Measurements from ENCODE around the gene TMEM198. TPM values are rescaled to one million over a fixed set of nuclear protein-coding genes. Genes with fewer than 3 reads are reported as not detected.

Gene TMEM198
- total and polyA plus RNA-seq, 2 of the 4 experiments (the other 2 are of a cell fraction), result 0.18 to 2.2 TPM

- Histone ChIP-seq H3K4ac (ENCODE audit: low read depth, low read length) (no peak overlapping the region), H3K23ac (ENCODE audit: low read depth, low read length) (no peak overlapping the region), H4K5ac (ENCODE audit: low read depth, low read length) (no peak overlapping the region), H2BK20ac (ENCODE audit: low read depth, low read length) (no peak overlapping the region), H3K4me1 (ENCODE audit: control insufficient read depth, insufficient read depth, low read length) (peaks cover 10% of the 10 kb centered on the region), H3K4me3 (ENCODE audit: insufficient read depth, low read depth, low read length) (no peak overlapping the region), H4K20me1 (ENCODE audit: insufficient read depth, low read length) (peaks cover 8% of the 10 kb centered on the region; the same call in 1 of the 2 replicates), H2BK15ac (ENCODE audit: low read depth, low read length) (no peak overlapping the region), H4K8ac (ENCODE audit: low read depth in 2 of 2, low read length in 2 of 2) (no peak overlapping the region), H3K9me3 (ENCODE audit: control insufficient read depth, insufficient read depth, low read length) (no peaks in the 10 kb centered on the region), H3K56ac (ENCODE audit: extremely low read depth, insufficient read depth, low read length) (no peak overlapping the region), H3K4me2 (ENCODE audit: low read depth, low read length) (no peak overlapping the region), H2BK5ac (ENCODE audit: low read depth, low read length, poor library complexity, severe bottlenecking) (no peak overlapping the region), H3K9me1 (ENCODE audit: insufficient read depth, low read length) (peaks cover 8% of the 10 kb centered on the region; the same call in 1 of the 2 replicates), H3K79me1 (ENCODE audit: low read depth in 1 of 2, low read length in 2 of 2) (peaks cover 11 to 18% of the 10 kb centered on the region in 2 experiments), H2AK5ac (ENCODE audit: low read depth, low read length) (no peak overlapping the region), H3K9ac (ENCODE audit: low read depth, low read length) (no peak overlapping the region), H2AK9ac (replicated peaks; ENCODE audit: low read depth, low read length, poor library complexity) (no peak overlapping the region), H2AFZ (replicated peaks; ENCODE audit: low read length, poor library complexity) (peak overlapping the region; percentile 38), H3K27ac (ENCODE audit: insufficient read depth, low read length) (no peak overlapping the region), H3K14ac (replicated peaks; ENCODE audit: low read depth, low read length) (no peak overlapping the region), H4K91ac (ENCODE audit: insufficient read depth, low read depth, low read length) (no peak overlapping the region), H3K27me3 (ENCODE audit: control insufficient read depth, insufficient read depth, low read length) (no peaks in the 10 kb centered on the region), H2BK120ac (ENCODE audit: low read depth, low read length) (no peak overlapping the region), H3K36me3 (ENCODE audit: control insufficient read depth, insufficient read depth, low read length) (peaks cover 26% of the 10 kb centered on the region), H3K18ac (ENCODE audit: low read depth, low read length) (no peak overlapping the region)
- ATAC-seq (ENCODE audit: low read depth), result no peak
- CTCF ChIA-PET, result no interaction called here
- no peak for DNase-seq
- BruUV-seq (replicated peaks), result no TSS peak
- TF ChIP-seq ELK1 (IDR thresholded peaks at IDR 0.05; ENCODE audit: borderline replicate concordance, low read depth, low read length), result no peak
- TF ChIP-seq POLR2A (IDR thresholded peaks at IDR 0.05; ENCODE audit: low read depth, low read length), result no peak
- TF ChIP-seq, protein P1, sequence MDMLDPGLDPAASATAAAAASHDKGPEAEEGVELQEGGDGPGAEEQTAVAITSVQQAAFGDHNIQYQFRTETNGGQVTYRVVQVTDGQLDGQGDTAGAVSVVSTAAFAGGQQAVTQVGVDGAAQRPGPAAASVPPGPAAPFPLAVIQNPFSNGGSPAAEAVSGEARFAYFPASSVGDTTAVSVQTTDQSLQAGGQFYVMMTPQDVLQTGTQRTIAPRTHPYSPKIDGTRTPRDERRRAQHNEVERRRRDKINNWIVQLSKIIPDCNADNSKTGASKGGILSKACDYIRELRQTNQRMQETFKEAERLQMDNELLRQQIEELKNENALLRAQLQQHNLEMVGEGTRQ (IDR thresholded peaks at IDR 0.05; ENCODE audit: low read depth, low read length), result no peak
- no peak for TF ChIP-seq CEBPB (IDR thresholded peaks at IDR 0.05; ENCODE audit: low read depth, low read length)
- no peak for TF ChIP-seq NFE2L2 (IDR thresholded peaks at IDR 0.05; ENCODE audit: low read depth, low read length)
- TF ChIP-seq RCOR1 (IDR thresholded peaks at IDR 0.05; ENCODE audit: insufficient replicate concordance, low read length), result no peak
- dilution Hi-C loops (cut with HindIII; ENCODE audit: low sequenced_read_pairs, unreplicated experiment) (no loop called here), intact Hi-C loops (cut with micrococcal nuclease) (no loop called here), in situ Hi-C loops (cut with MboI; ENCODE audit: low sequenced_read_pairs) (no loop called here)
- POLR2A ChIA-PET (ENCODE audit: unreplicated experiment), result no interaction called here
- 96% methylated on average over 9 of the region's 18 CpGs; no CpG with 5 or more reads in 1 of the 2 experiments for WGBS, 2 experiments (ENCODE audit: extremely low coverage in 2 of 2, insufficient read length in 1 of 2)
These were observed 23.3 kb downstream of the TMEM198 start for GRCh38 chr2:219567131-219567530.

Measured in IMR-90 (cell line).